Measurements from ENCODE around the gene C1orf35. TPM values are rescaled to one million over a fixed set of nuclear protein-coding genes. Genes with fewer than 3 reads are reported as not detected.

C1orf35 gene
- total RNA-seq, 2 donors from 2014 or later = 4.5 to 4.9 TPM

DNA sequence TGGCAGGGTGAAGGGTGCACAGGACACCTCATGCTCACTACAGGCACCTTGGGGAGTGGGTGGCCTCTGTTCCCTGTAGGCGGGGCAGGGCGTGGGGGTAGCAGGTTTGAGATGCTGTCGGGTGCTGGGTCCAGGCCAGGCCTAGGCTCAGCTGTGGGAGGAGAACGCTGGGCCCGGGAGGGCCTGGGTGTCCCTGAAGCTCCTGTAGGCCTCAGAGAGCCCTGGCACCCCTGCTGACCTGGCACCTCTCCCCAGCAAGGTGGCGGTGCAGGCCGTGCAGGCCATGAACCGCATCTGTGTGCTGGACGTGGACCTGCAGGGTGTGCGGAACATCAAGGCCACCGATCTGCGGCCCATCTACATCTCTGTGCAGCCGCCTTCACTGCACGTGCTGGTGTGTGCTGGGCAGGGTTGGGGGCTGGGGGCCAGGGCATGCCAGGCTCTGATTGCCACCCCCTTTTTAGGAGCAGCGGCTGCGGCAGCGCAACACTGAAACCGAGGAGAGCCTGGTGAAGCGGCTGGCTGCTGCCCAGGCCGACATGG is 44.1 kb upstream of the C1orf35 start:
- Histone ChIP-seq H3K27me3 (no peaks in the 10 kb centered on the region), H3K4me1 (peaks cover 7 to 81% of the 10 kb centered on the region in 2 donors), H3K9me3 (no peaks in the 10 kb centered on the region), H3K4me3 (no peak overlapping the region), H3K27ac (no peak overlapping the region), H3K36me3 (peaks cover 29% of the 10 kb centered on the region)
- DNase-seq (ENCODE audit: low spot score) = no peak
- TF ChIP-seq, protein P1, sequence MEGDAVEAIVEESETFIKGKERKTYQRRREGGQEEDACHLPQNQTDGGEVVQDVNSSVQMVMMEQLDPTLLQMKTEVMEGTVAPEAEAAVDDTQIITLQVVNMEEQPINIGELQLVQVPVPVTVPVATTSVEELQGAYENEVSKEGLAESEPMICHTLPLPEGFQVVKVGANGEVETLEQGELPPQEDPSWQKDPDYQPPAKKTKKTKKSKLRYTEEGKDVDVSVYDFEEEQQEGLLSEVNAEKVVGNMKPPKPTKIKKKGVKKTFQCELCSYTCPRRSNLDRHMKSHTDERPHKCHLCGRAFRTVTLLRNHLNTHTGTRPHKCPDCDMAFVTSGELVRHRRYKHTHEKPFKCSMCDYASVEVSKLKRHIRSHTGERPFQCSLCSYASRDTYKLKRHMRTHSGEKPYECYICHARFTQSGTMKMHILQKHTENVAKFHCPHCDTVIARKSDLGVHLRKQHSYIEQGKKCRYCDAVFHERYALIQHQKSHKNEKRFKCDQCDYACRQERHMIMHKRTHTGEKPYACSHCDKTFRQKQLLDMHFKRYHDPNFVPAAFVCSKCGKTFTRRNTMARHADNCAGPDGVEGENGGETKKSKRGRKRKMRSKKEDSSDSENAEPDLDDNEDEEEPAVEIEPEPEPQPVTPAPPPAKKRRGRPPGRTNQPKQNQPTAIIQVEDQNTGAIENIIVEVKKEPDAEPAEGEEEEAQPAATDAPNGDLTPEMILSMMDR (IDR thresholded peaks at IDR 0.05) = no peak

DNA sequence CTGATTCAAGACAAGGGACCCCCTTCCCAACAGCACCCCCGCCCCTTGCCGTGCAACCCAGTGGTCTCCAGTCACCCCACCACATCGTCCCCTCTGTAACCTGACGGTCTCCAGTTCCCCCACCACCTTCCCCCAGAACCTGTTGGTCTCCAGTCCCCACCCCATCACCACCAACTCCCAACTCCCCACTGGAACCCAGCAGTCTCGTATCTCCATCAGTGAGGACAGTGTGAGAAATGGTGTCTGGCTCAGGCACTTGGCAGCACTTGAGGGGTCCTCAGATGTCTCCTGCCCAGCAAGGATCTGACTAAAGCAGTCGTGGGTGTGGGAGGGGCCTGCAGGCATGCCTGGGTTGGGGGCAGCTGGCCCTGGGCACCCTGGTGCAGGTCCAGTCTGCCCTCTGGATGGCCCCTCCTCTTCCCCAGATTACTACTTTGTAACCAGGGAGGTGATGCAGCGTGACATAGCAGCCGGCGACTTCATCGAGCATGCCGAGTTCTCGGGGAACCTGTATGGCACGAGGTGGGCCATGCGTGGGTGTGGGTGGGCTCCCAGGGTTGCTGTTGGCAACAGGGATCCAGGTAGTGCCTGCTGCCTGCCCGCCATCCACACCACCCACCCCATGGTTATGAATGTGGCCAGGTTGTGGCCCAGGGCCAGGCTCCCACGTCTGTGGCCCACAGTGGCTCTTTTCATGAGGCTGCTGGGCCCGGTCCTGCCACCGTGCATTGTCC is 43.5 kb upstream of the C1orf35 start:
- no peak for DNase-seq (ENCODE audit: low spot score)
- Histone ChIP-seq H3K4me3 (no peak overlapping the region), H3K4me1 (peaks cover 7 to 85% of the 10 kb centered on the region in 2 donors), H3K27me3 (no peaks in the 10 kb centered on the region), H3K9me3 (no peaks in the 10 kb centered on the region), H3K27ac (no peak overlapping the region), H3K36me3 (peaks cover 29% of the 10 kb centered on the region)
- TF ChIP-seq, protein P1 (IDR thresholded peaks at IDR 0.05) = no peak

DNA sequence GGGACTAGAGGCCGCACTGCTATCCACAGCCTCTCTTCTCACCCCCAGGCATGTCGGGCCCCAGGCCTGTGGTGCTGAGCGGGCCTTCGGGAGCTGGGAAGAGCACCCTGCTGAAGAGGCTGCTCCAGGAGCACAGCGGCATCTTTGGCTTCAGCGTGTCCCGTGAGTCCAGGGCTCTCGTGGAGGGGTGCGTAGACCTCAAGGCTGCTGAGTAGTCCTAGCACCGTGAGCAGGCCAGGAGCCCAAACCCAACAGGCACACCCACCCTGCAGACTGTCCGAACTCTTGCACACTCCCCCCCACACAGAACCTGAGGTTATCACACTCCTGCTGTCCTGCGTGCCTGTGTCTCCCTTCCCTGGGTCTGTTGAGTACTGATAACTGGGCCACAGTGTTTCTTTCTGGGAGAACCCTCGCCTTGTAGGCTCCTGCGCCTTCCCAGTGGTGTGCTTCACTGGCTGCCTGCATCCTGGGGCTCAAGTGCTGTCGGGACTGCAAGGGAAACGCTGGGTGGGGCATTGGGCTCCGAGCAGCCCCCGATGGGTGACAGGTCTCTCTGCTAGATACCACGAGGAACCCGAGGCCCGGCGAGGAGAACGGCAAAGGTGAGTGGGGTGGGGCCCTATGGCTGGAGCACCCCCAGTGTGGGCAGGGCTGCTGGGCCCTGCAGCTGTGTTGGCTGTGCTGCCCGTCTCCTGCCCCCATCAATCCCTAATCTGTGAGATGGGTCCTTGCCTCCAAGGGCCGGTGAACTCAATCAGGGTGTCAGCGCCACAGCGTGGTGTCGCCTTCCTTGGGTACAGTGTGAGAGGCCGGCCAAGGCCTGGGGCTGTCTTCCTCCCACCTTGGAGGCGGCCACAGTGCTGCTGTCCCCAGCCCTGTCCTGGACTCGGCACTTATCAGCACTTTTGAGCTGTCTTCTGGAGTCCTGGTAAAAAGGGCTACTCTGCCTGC is 42.6 kb upstream of the C1orf35 start:
- H3K4me1 ChIP-seq = peaks cover 1 to 85% of the 10 kb centered on the region in 2 donors
- TF ChIP-seq, protein P1 (IDR thresholded peaks at IDR 0.05) = no peak
- no peak for DNase-seq (ENCODE audit: low spot score)
- no peak overlapping the region for H3K4me3 ChIP-seq
- H3K27ac ChIP-seq = no peak overlapping the region
- H3K27me3 ChIP-seq = no peaks in the 10 kb centered on the region
- H3K9me3 ChIP-seq = no peaks in the 10 kb centered on the region
- H3K36me3 ChIP-seq = peaks cover 29% of the 10 kb centered on the region

GRCh38 chr1:228144993-228145343 is 41.8 kb upstream of the C1orf35 start:
- H3K9me3 ChIP-seq = no peaks in the 10 kb centered on the region
- no peaks in the 10 kb centered on the region for H3K27me3 ChIP-seq
- TF ChIP-seq, protein P1 (IDR thresholded peaks at IDR 0.05) = no peak
- no peak for DNase-seq (ENCODE audit: low spot score)
- H3K36me3 ChIP-seq = peaks cover 29% of the 10 kb centered on the region
- no peak overlapping the region for H3K4me3 ChIP-seq
- peaks cover 0 to 79% of the 10 kb centered on the region in 2 donors for H3K4me1 ChIP-seq
- H3K27ac ChIP-seq = no peak overlapping the region

GRCh38 chr1:228144193-228144992 is 41.3 kb upstream of the C1orf35 start:
- Histone ChIP-seq H3K36me3 (peaks cover 29% of the 10 kb centered on the region), H3K27ac (no peak overlapping the region), H3K4me1 (peaks cover 0 to 74% of the 10 kb centered on the region in 2 donors), H3K9me3 (no peaks in the 10 kb centered on the region), H3K27me3 (no peaks in the 10 kb centered on the region), H3K4me3 (no peak overlapping the region)
- TF ChIP-seq, protein P1 (IDR thresholded peaks at IDR 0.05) = no peak
- no peak for DNase-seq (ENCODE audit: low spot score)
